ENCODE data around the gene CIZ1. TPM values are rescaled to one million over a fixed set of nuclear protein-coding genes. Genes with fewer than 3 reads are reported as not detected.
"Not testable (repeated sequence)": the region's sequence is repeated elsewhere in the genome, so short reads cannot be mapped to it uniquely, and the experiment has no call there.

The CIZ1 gene
- polyA plus RNA-seq, 3 donors = 56.6 to 69.7 (median 57.0) TPM

GRCh38 chr9:128201441-128202369 is 10.3 kb upstream of the CIZ1 start:
- WGBS, 3 donors = 86 to 88% (median 86%) methylated on average over 13 of the region's 13 CpGs
- no peak overlapping the region for H3K27ac ChIP-seq (ENCODE audit: low read depth, low read length)

- no peak overlapping the region for H3K27ac ChIP-seq (ENCODE audit: low read depth, low read length)
- WGBS, 3 donors = 81 to 85% (median 82%) methylated on average over 14 of the region's 14 CpGs
Observed at GRCh38 chr9:128193469-128194096, 2.2 kb upstream of the CIZ1 start.

- H3K27ac ChIP-seq (ENCODE audit: low read depth, low read length) = no peak overlapping the region
- WGBS, 3 donors = 11 to 17% (median 14%) methylated on average over 56 of the region's 56 CpGs
Observed at GRCh38 chr9:128192601-128193371, 1.4 kb upstream of the CIZ1 start.

GRCh38 chr9:128190516-128191405 is 611 bp downstream of the CIZ1 start:
- 18 to 20% (median 19%) methylated on average over 32 of the region's 32 CpGs for WGBS, 3 donors
- peak overlapping the region; percentile 76 for H3K27ac ChIP-seq (ENCODE audit: low read depth, low read length)

- 78 to 100% (median 91%) methylated on average over 2 of the region's 2 CpGs for WGBS, 3 donors
- no peak overlapping the region for H3K27ac ChIP-seq (ENCODE audit: low read depth, low read length)
Observed at GRCh38 chr9:128190013-128190412, 1.4 kb downstream of the CIZ1 start.

GRCh38 chr9:128188209-128188608 is 3.2 kb downstream of the CIZ1 start:
- no peak overlapping the region for H3K27ac ChIP-seq (ENCODE audit: low read depth, low read length)
- WGBS, 3 donors = 86 to 88% (median 87%) methylated on average over 1 of the region's 1 CpG

GRCh38 chr9:128187361-128187760 is 4.0 kb downstream of the CIZ1 start:
- WGBS, 3 donors = 91 to 99% (median 95%) methylated on average over 2 of the region's 2 CpGs
- no peak overlapping the region for H3K27ac ChIP-seq (ENCODE audit: low read depth, low read length)

- no peak overlapping the region for H3K27ac ChIP-seq (ENCODE audit: low read depth, low read length)
- WGBS, 3 donors = 90 to 97% (median 95%) methylated on average over 11 of the region's 11 CpGs
Observed at GRCh38 chr9:128185979-128186965, 5.1 kb downstream of the CIZ1 start.

- WGBS, 3 donors = 91 to 93% (median 92%) methylated on average over 12 of the region's 12 CpGs
- no peak overlapping the region for H3K27ac ChIP-seq (ENCODE audit: low read depth, low read length)
Observed at GRCh38 chr9:128182893-128183588, 8.3 kb downstream of the CIZ1 start.

- 33 to 65% (median 44%) methylated on average over 9 to 12 of the region's 12 CpGs for WGBS, 3 donors
- not testable (repeated sequence) for H3K27ac ChIP-seq (ENCODE audit: low read depth, low read length)
Observed at GRCh38 chr9:128181480-128181879, 9.9 kb downstream of the CIZ1 start.

GRCh38 chr9:128180447-128180846 is 10.9 kb downstream of the CIZ1 start:
- WGBS, 3 donors = 97 to 98% (median 98%) methylated on average over 8 of the region's 8 CpGs
- no peak overlapping the region for H3K27ac ChIP-seq (ENCODE audit: low read depth, low read length)

GRCh38 chr9:128180001-128180400 is 11.4 kb downstream of the CIZ1 start:
- WGBS, 3 donors = 93 to 97% (median 95%) methylated on average over 8 of the region's 8 CpGs
- H3K27ac ChIP-seq (ENCODE audit: low read depth, low read length) = no peak overlapping the region

- WGBS, 3 donors = 97 to 99% (median 98%) methylated on average over 11 of the region's 11 CpGs
- no peak overlapping the region for H3K27ac ChIP-seq (ENCODE audit: low read depth, low read length)
Observed at GRCh38 chr9:128178806-128179431, 12.5 kb downstream of the CIZ1 start.

GRCh38 chr9:128175726-128176125 is 15.6 kb downstream of the CIZ1 start:
- 96 to 97% (median 97%) methylated on average over 2 of the region's 2 CpGs for WGBS, 3 donors
- no peak overlapping the region for H3K27ac ChIP-seq (ENCODE audit: low read depth, low read length)

GRCh38 chr9:128175102-128175563 is 16.2 kb downstream of the CIZ1 start:
- 82 to 89% (median 85%) methylated on average over 8 of the region's 8 CpGs for WGBS, 3 donors

GRCh38 chr9:128174062-128174461 is 17.3 kb downstream of the CIZ1 start:
- no peak overlapping the region for H3K27ac ChIP-seq (ENCODE audit: low read depth, low read length)
- WGBS, 3 donors = 64 to 91% (median 80%) methylated on average over 4 of the region's 4 CpGs

More at GRCh38 chr9:128175102-128175563, 16.2 kb downstream of the CIZ1 start:
- H3K27ac ChIP-seq (ENCODE audit: low read depth, low read length) = no peak overlapping the region

Data from adipose tissue (tissue), 3 donors.